Activated CD4-positive, alpha-beta T cell treated with anti-CD3 and anti-CD28 coated beads for 4 hours (primary cell): Measurements from ENCODE around the gene PMEPA1.
A peak's percentile ranks its signal among the peaks of the same experiment; 100 is the strongest.

Source experiments
- DNase-seq, 2 donors: peaks; one replicate each; pipeline ENCODE4 v3.0.0-alpha.2; 2020

The PMEPA1 gene

GRCh38 chr20:57618764-57619050, 91.1 kb downstream of the PMEPA1 start:
- DNase-seq, result no peak

- peak; percentile 53 to 55 for DNase-seq
Observed at GRCh38 chr20:57618091-57618763, 91.6 kb downstream of the PMEPA1 start.

DNA sequence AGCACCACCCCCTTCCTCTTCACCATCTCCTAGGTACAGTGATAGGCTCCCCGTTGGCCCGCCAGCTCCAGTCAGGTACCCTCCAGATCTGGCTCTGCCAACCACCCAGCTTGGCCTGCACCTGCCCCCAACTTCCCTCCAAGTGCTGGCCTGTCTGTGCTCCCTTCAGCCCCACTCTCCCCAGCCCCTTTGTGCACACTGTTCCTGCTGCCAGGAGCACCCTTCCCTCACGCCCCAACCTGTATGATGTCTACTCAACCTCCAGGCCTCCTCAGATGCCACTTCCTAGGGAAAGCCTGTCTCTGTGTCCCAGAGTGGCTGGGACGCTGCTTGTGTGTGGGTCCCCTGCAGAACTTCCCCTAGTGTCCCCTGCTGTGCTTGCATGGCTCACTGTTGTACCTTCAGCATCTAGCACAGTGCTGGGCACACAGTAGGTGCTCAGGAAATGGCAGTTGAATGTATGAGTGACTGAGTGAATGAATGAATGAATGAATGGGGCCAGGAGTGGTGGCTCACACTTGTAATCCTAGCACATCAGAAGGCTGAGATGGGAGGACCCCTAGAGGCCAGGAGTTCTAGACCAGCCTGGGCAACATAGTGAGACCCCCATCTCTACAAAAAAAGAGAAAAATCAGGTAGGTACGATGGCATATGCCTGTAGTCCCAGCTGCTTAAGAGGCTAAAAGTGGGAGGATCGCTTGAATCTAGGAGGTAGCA, 92.6 kb downstream of the PMEPA1 start:
- no peak for DNase-seq

GRCh38 chr20:57616143-57616951, 93.5 kb downstream of the PMEPA1 start:
- no peak for DNase-seq

DNA sequence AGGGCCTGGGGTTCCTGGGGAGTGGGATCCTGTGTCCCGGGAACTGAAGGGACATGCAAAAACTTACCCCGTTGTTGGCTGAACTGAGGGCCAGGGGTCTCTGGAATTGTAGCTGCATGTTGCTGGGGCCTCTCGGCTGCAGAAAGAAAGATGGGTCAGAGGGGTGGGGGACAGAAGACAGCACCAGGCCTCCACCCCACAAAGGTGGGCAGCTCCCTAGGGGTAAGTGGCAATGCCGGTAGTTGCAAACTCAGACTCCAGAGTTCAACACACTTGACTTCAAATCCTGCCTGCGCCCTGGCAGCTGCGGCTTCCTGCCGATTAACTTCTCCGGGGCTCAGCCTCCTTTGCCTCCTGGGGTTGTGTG, 94.4 kb downstream of the PMEPA1 start:
- DNase-seq, result no peak

DNA sequence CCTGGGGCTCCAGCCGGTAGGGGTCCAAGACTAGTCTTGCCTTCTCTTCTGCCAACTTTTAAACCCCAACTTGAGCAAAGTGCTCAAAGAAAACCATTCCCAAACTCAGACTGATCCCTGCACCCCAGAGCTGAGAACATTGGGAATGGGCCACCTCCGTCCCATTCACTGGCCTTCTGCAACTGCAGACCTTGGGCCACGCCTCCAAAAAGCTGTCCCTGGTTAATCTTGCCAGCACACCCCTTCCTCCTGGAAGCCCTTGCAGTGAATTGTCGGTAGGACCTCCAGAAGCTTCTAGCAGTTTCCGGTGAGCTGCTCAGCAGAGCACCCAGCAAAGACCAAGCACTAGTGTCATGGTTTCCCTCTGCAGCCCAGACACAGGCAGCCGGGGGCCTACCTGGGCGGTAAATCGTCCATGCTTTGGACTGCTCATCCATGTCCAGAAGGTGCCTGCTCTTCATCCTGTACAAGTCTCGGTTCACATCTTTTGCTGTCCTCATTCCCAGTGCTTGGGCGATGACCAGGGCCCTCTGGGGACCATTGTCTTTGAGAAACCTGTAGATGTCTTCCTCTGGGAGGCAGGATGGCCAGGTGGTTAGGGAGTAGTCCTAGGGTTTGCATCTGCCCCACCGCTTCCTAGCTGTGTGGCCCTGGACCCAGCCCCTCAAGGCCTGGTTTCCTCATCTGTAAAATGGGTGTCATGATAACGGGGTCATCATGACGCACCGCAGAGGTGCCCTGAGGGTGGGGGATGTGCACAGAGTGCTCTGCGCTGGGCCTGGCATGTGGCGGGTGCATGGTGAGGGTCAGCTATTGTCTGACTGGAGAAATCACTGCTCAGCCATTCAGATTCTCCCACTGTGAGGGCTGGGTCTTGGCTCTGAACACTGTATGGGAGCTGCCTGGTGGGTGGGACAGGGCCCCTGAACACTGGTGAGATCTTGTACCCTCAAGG, 95.0 kb downstream of the PMEPA1 start:
- no peak for DNase-seq

DNA sequence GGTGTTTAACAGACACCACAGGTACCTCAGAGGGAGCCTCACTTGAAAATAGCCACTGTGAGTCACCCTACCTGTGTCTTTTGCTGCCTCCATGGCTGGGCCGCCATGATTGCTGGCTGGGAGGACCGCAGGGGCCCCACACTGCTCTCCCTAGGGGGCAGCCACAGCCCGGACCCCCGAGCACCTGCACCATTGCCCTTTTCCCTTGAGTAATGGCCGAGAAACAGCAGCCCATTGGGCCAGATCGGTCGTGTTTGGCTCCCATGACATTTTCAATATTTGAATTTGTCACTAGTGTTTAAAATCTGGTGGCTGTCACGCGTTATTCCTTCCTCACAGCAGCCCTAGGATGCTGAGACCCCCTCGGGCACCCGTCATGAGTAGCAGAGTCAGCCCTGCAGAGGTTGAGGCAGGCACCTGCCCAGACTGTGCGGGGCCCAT, 96.3 kb downstream of the PMEPA1 start:
- no peak for DNase-seq

DNA sequence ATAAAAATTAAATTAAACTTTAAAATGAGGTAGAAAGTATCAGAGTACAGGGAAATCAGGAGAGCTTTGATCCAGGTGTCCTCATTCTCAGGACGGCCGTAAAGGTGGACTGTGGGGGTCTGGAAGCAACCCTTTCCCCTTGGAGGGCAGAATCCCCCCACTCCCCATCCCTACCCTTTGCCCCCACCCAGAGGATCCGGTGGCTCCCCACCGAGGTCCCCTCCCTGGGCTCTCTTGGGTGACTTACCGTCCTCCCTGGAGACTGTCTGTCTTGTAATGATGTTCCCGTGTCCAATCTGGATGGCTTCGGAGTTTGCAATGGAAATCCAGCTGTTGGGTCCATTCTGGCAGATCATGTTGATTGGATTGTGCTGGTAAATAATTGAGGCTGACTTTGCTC, 96.9 kb downstream of the PMEPA1 start:
- DNase-seq, result no peak

DNA sequence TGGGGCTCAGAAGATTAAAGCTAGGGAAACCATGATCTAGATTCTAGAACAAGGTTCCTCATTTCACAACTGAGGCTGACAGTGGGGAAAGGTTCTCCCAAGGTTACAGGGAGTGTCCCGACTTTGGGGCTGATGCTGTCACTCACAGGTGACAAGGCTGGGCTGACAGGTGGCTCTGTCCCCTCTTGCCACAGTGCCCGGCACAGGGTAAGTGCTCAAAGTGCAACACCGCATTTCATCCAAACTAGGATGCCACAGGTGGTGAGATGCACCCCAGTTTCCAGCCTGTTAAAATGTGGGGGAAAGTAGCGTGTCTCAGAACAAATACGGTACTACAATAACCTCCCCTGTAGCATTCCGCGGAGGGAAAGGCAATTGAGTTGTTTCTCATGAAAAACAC, 97.4 kb downstream of the PMEPA1 start:
- no peak for DNase-seq

DNA sequence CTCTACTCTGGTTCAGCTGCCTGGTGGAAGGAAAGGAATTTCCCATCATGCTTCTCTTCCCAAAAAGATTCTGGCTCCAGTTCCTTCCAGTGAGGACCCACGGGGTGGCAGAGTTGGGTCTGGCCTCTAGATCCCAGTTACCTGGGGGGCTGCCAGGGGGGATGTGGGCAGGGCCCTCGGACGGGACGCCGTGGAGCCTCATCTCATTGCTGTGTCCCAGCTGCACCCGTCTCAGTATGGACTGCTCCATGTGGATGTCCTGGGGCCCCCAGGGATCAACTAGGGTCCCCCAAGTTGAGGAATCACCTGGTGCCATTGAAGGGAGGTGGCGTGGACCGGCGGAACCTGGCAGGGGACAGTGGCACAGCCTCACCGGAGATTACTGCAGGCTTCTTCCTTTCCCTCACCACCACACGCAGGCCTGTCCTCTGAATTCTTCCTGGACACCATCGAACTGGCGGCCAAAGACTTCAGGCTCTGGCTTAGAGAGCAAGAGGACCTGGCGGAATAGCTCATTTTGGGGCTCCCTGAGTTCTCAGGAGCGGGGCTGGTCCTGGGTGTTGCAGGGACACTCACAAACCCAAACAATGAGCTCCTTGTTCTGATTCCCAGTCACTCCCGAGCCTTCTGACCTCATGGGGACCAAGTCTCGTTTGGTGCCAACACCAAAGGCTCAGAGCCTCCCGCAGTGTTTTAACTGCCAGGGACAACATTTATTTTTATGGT, 98.1 kb downstream of the PMEPA1 start:
- DNase-seq, result no peak

GRCh38 chr20:57610261-57610952, 99.4 kb downstream of the PMEPA1 start:
- DNase-seq, result no peak

DNA sequence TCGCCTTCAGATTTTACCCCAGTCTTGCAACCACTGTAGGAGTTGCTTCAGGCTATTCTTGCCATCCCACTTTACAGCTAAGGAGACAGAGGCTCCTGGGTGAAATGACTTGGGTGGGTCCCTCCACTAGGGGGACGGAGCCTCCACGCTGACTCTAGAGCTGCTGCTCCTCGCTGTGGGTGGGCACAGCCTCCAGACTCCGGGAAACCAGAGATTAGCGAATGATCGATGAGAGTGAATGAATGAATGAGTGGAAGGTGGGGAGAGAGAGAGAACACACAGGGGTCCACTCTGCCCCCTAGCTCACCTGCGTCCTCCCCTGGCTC, 100.0 kb downstream of the PMEPA1 start:
- DNase-seq, result no peak

DNA sequence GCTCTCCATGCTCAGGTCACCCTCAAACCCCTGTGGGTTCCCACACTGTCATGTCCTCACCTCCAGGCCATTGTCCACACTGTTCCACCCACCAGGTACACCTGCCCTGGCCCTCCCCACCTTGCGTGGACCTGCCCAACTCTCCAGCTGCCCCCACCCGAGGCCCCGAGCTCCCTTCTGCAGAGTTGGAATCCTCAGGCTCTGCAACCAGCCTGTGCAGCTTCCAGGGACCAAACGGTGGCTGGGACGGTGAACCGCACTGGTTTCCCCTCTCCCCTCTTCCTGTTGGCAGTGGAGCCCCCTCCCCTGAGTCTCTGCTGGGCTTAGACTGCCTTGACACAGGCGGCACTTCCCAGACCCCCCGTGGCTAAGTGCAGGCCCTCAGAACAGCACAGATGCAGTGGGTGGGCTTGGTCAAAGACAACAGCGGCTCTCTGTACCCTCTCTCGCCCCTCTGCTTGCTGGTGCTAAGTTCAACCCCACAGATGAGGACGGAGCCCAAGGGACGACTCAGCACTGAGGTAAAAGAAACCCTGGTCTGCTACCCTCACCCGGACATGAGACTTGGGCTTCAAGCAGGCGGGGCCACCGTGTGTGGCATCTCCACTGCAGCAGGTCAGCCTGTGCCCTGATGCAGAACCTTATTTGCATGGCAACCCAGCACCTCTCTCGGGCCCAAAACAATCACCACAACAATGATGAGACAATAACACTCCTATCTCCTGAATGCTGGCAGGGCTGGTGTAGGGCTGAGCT, 100.6 kb downstream of the PMEPA1 start:
- no peak for DNase-seq

DNA sequence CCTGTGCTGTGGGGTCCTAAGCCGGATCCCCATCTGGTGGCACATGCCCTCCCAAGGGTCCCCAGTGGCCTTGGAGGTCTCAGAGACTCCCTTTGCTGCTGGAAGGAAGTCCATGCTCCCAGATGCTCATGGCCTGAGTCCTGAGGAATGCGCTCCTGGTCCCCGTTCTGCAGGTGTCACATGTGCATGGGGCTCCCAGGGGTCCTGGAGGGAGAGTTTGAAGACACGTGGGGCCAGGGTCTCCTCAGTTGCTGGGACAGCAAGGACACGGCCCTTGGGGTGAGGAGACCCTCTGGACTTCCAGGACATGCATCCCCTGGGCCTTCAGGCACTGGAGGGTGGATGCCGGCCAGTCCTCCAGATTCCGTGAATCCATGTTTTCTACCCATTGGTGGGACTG, 101.3 kb downstream of the PMEPA1 start:
- no peak for DNase-seq

- no peak for DNase-seq
Observed at GRCh38 chr20:57605878-57606277, 103.9 kb downstream of the PMEPA1 start.

- DNase-seq, result no peak
Observed at GRCh38 chr20:57605045-57605444, 104.8 kb downstream of the PMEPA1 start.

DNA sequence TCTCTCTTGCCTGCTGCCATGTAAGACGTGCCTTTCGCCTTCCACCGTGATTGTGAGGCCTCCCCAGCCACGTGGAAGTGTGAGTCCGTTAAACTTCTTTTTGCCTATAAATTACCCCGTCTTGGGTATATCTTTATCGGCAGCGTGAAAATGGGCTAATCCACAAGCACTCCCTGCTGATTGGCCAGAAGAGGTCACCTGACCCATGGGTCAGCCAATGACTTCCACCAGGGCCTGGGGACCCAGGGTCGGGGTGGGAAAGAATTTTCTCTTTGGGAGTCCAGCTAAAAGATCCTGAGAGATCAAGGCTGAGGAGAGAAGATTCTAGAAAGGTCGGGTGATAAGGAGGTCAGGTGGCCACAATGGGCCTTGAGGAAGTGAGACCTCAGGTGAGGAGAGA, 106.7 kb downstream of the PMEPA1 start:
- DNase-seq, result no peak

DNA sequence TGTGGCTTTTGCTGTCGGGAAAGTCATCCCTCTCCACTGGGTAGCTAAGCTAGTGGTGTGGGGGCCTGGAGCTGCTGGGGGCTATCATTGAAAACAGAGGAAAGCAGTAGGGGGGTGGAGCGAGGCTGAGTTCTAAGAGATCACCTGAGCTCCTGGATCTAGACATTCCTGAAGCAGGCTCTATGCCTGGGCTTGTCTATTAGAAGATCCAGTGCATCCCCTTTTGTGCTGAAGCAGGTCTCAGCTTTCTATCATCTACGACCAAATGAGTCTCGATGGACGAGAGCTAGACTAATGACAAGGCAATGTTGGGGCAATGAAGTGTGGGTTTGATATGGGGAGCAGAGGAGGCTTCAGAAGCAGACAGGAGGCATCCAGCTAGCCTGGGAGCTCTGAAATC, 108.1 kb downstream of the PMEPA1 start:
- DNase-seq, result no peak

GRCh38 chr20:57601211-57601570, 108.6 kb downstream of the PMEPA1 start:
- no peak for DNase-seq

- no peak for DNase-seq
Observed at GRCh38 chr20:57600320-57601210, 109.2 kb downstream of the PMEPA1 start.
